ENCODE measurements around the gene UBE2V1.

The UBE2V1 gene

DNA sequence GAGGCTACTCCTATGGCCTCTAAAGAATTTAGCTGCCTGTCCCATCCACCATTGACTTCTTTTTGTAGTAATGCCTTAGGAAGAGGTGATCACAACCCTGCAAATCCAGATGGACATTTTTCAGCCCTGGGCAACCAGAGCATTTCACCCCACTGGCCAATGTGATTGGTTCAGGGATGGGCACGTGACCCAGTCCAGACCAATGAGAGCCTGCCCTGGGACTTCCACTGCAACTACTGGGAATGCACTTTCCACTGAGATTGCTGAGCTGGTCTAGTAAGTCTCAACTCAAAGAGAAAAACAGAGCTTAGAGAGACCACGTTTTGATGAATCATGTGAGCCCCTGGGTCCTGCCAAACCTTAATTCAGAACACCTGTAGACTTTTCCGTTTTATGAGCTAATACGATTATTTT, 8.9 kb upstream of the UBE2V1 start:
- no peak overlapping the region for H3K27ac ChIP-seq (ENCODE audit: low read length)
- H3K4me2 ChIP-seq (ENCODE audit: low read length) = no peak overlapping the region
- no peaks in the 10 kb centered on the region for H3K9me3 ChIP-seq (ENCODE audit: insufficient read depth, low read length)
- no peak overlapping the region for H3K4me3 ChIP-seq (ENCODE audit: low read length)
- no peaks in the 10 kb centered on the region for H4K20me1 ChIP-seq (ENCODE audit: insufficient read depth, low read length)
- no peaks in the 10 kb centered on the region for H3K79me2 ChIP-seq (ENCODE audit: low read length)
- TF ChIP-seq, protein P1, sequence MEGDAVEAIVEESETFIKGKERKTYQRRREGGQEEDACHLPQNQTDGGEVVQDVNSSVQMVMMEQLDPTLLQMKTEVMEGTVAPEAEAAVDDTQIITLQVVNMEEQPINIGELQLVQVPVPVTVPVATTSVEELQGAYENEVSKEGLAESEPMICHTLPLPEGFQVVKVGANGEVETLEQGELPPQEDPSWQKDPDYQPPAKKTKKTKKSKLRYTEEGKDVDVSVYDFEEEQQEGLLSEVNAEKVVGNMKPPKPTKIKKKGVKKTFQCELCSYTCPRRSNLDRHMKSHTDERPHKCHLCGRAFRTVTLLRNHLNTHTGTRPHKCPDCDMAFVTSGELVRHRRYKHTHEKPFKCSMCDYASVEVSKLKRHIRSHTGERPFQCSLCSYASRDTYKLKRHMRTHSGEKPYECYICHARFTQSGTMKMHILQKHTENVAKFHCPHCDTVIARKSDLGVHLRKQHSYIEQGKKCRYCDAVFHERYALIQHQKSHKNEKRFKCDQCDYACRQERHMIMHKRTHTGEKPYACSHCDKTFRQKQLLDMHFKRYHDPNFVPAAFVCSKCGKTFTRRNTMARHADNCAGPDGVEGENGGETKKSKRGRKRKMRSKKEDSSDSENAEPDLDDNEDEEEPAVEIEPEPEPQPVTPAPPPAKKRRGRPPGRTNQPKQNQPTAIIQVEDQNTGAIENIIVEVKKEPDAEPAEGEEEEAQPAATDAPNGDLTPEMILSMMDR (IDR thresholded peaks at IDR 0.05; ENCODE audit: low read depth, low read length) = no peak
- TF ChIP-seq EZH2phosphoT487 (IDR thresholded peaks at IDR 0.05; ENCODE audit: low read depth) = no peak
- peaks cover 10% of the 10 kb centered on the region for H3K36me3 ChIP-seq (replicated peaks; ENCODE audit: low read depth, low read length)
- H3K4me1 ChIP-seq (ENCODE audit: low read length) = peaks cover 14% of the 10 kb centered on the region
- no peak overlapping the region for H2AFZ ChIP-seq (ENCODE audit: low read depth, low read length)
- no peaks in the 10 kb centered on the region for H3K27me3 ChIP-seq (ENCODE audit: low read depth, low read length)
- H3K9ac ChIP-seq (ENCODE audit: low read length) = no peak overlapping the region

DNA sequence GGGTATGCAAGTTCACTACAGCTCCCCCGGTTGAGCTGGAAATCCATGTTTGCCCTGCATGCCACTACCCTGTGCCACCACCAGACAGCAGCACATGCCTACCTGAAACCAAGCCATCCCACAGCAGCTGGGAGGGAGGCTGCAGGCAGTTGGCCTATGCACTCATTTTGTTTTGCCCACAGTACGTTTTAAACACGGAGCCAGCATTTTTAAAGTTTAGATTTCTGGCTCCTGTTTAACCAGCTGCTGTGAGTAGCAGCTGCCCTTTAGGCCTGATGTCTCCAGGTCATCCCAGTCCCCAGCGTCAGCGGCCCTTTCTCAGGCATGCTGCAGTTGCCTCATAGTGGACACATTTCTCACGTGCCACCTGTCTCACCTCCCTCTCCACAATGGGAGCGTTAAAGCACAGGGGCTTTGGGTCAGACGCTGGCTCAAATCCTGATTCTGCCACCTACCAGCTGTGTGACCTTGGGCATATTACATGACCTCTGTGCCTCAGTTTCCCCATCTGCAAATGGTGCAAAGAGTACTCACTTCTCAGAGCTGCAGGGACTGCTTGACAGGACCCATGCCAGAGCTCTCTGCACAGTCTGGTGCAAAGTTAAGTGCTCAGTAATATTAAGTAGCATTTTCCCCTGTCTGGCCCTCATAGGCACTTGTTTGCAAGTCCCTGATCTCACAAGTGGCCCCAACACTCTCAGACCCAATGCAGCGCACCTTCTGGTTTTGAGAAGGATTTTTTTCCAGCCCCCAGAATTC, 8.2 kb upstream of the UBE2V1 start:
- H3K36me3 ChIP-seq (replicated peaks; ENCODE audit: low read depth, low read length) = peaks cover 9% of the 10 kb centered on the region
- H3K4me1 ChIP-seq (ENCODE audit: low read length) = peaks cover 11% of the 10 kb centered on the region
- no peak overlapping the region for H2AFZ ChIP-seq (ENCODE audit: low read depth, low read length)
- H3K27me3 ChIP-seq (ENCODE audit: low read depth, low read length) = no peaks in the 10 kb centered on the region
- TF ChIP-seq, protein P1 (IDR thresholded peaks at IDR 0.05; ENCODE audit: low read depth, low read length) = peak; percentile 80
- TF ChIP-seq EZH2phosphoT487 (IDR thresholded peaks at IDR 0.05; ENCODE audit: low read depth) = no peak
- no peaks in the 10 kb centered on the region for H3K79me2 ChIP-seq (ENCODE audit: low read length)
- H3K4me3 ChIP-seq (ENCODE audit: low read length) = no peak overlapping the region
- no peaks in the 10 kb centered on the region for H3K9me3 ChIP-seq (ENCODE audit: insufficient read depth, low read length)
- no peak overlapping the region for H3K4me2 ChIP-seq (ENCODE audit: low read length)
- no peak overlapping the region for H3K9ac ChIP-seq (ENCODE audit: low read length)
- no peak overlapping the region for H3K27ac ChIP-seq (ENCODE audit: low read length)
- no peaks in the 10 kb centered on the region for H4K20me1 ChIP-seq (ENCODE audit: insufficient read depth, low read length)

DNA sequence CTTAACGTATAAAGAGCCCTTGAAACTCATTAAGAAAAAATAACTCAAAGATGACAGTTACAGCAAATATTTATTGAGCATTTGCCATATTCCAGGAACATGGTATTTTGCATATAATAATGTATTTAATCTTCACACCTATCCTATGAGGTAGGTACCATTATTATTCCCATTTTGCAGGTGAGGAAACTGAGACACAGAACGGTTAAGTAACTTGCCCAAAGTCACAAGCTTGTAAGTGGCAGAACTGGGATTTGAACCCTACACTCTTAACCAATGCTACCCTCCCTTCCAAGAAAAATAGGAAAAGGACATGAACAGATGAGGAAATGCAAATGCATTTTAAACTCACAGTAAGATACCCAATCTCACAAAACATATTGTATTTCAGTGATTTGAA, 5.3 kb upstream of the UBE2V1 start:
- Histone ChIP-seq H3K4me2 (ENCODE audit: low read length) (no peak overlapping the region), H3K9ac (ENCODE audit: low read length) (no peak overlapping the region), H3K4me1 (ENCODE audit: low read length) (peaks cover 23% of the 10 kb centered on the region), H3K4me3 (ENCODE audit: low read length) (no peak overlapping the region), H4K20me1 (ENCODE audit: insufficient read depth, low read length) (no peaks in the 10 kb centered on the region), H3K36me3 (replicated peaks; ENCODE audit: low read depth, low read length) (no peaks in the 10 kb centered on the region), H3K27me3 (ENCODE audit: low read depth, low read length) (no peaks in the 10 kb centered on the region), H2AFZ (ENCODE audit: low read depth, low read length) (no peak overlapping the region), H3K9me3 (ENCODE audit: insufficient read depth, low read length) (no peaks in the 10 kb centered on the region), H3K79me2 (ENCODE audit: low read length) (peaks cover 14% of the 10 kb centered on the region), H3K27ac (ENCODE audit: low read length) (no peak overlapping the region)
- TF ChIP-seq, protein P1 (IDR thresholded peaks at IDR 0.05; ENCODE audit: low read depth, low read length) = no peak
- no peak for TF ChIP-seq EZH2phosphoT487 (IDR thresholded peaks at IDR 0.05; ENCODE audit: low read depth)

DNA sequence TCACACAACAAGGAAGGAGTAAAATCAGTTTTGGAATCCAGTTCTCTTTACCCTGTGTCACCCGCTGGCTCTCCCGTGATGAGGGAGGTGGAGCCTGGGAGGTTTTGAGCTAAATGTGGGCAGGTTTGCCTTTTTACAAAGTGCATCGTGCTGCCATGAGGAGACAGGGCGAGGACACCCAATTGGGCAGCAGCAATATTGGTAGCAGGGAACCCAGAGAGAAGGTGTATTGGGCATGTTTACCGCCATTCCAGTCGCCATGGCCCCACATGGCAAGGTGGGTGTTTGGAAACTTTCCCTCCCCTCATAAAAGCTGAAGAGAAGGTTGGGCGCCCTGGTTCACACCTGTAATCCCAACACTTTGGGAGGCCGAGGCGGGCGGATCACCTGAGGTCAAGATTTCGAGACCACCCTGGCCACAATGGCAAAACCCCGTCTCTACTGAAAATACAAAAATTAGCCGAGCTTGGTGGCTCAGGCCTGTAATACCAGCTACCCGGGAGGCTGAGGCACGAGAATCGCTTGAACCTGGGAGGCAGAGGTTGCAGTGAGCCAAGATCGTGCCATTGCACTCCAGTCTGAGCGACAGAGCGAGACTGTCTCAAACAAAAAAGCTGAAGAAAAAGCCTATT, 3.5 kb upstream of the UBE2V1 start:
- peaks cover 31% of the 10 kb centered on the region for H3K79me2 ChIP-seq (ENCODE audit: low read length)
- peak overlapping the region; percentile 90 for H3K4me2 ChIP-seq (ENCODE audit: low read length)
- no peak for TF ChIP-seq EZH2phosphoT487 (IDR thresholded peaks at IDR 0.05; ENCODE audit: low read depth)
- TF ChIP-seq, protein P1 (IDR thresholded peaks at IDR 0.05; ENCODE audit: low read depth, low read length) = no peak
- H3K9ac ChIP-seq (ENCODE audit: low read length) = peak overlapping the region; percentile 77
- no peaks in the 10 kb centered on the region for H3K9me3 ChIP-seq (ENCODE audit: insufficient read depth, low read length)
- peak overlapping the region; percentile 81 for H3K4me3 ChIP-seq (ENCODE audit: low read length)
- peak overlapping the region; percentile 87 for H2AFZ ChIP-seq (ENCODE audit: low read depth, low read length)
- H3K4me1 ChIP-seq (ENCODE audit: low read length) = peaks cover 29% of the 10 kb centered on the region
- H3K27ac ChIP-seq (ENCODE audit: low read length) = peak overlapping the region; percentile 5; the same call in 1 of the 2 replicates
- H3K36me3 ChIP-seq (replicated peaks; ENCODE audit: low read depth, low read length) = no peaks in the 10 kb centered on the region
- peaks cover 10% of the 10 kb centered on the region for H4K20me1 ChIP-seq (ENCODE audit: insufficient read depth, low read length)
- no peaks in the 10 kb centered on the region for H3K27me3 ChIP-seq (ENCODE audit: low read depth, low read length)
